ENCODE results near the gene OPN4.

DNA sequence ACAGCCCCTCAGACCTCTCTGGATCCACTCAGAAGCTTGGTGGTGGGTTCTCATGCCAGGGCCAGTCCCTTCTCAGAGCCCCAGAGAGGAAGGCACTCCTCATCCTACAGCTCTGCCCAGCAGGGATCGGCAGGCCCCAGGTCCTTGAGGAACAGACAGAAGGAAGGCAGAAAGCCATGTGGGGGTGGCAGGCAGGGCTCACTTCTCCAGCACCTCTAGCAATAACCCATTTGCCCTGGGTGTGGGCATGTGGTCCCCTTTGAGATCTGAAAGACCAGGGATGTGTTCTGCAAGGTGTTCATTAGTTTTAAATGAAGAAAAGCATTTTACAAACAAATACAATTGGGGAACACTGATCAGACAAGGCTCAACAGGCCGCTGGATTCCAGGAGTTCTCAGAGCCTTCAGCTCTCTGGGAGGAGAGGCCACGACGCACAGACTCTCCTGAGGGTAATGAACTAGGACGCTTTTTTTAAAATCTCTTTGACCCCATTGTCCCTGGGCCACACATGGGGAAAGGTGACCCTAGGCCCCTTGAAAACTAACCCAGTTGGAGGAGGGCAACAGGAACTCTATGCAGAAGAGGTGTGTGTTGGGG lies 54.5 kb downstream of the OPN4 start:
- TF ChIP-seq CTCF (IDR thresholded peaks at IDR 0.05) = no peak
- TF ChIP-seq POLR2A (IDR thresholded peaks at IDR 0.05) = no peak
- TF ChIP-seq EP300 (IDR thresholded peaks at IDR 0.05) = no peak
